NOMO-1 (cell line): ENCODE measurements around the gene PTPRA.

Experiments used
- DNase-seq, 2 experiments: peaks; one replicate each; lab custom pipeline; 2025; ENCODE audit not compliant: unreplicated experiment in 2 of 2; lab: John Stamatoyannopoulos, UW

PTPRA gene

GRCh38 chr20:2847802-2848201 lies 25.5 kb upstream of the PTPRA start:
- DNase-seq: no peak

GRCh38 chr20:2849529-2849928 lies 23.8 kb upstream of the PTPRA start:
- no peak for DNase-seq

GRCh38 chr20:2851086-2851485 lies 22.2 kb upstream of the PTPRA start:
- DNase-seq: no peak

- no peak for DNase-seq
These were observed 14.7 kb upstream of the PTPRA start for GRCh38 chr20:2858591-2858990.

- DNase-seq: no peak
These were observed 13.8 kb upstream of the PTPRA start for GRCh38 chr20:2859330-2860121.

GRCh38 chr20:2864626-2865025 lies 8.7 kb upstream of the PTPRA start:
- DNase-seq: no peak

- DNase-seq: no peak
These were observed 8.2 kb upstream of the PTPRA start for GRCh38 chr20:2865101-2865500.

- DNase-seq: no peak
These were observed 7.7 kb upstream of the PTPRA start for GRCh38 chr20:2865630-2866029.

- no peak for DNase-seq
These were observed 7.0 kb upstream of the PTPRA start for GRCh38 chr20:2866236-2866635.

GRCh38 chr20:2867081-2867864 lies 6.0 kb upstream of the PTPRA start:
- DNase-seq: no peak

- DNase-seq: no peak
These were observed 3.9 kb upstream of the PTPRA start for GRCh38 chr20:2869381-2869780.

GRCh38 chr20:2871111-2871465 lies 2.2 kb upstream of the PTPRA start:
- DNase-seq: no peak

GRCh38 chr20:2871661-2872458 lies 1.4 kb upstream of the PTPRA start:
- DNase-seq: no peak

GRCh38 chr20:2872459-2873009 lies 747 bp upstream of the PTPRA start:
- peak; percentile 46 to 74 for DNase-seq

GRCh38 chr20:2873747-2874041 lies 413 bp downstream of the PTPRA start:
- DNase-seq: peak in 1 of 2 experiments; percentile 39

- DNase-seq: no peak
These were observed 1.2 kb downstream of the PTPRA start for GRCh38 chr20:2874456-2874855.

GRCh38 chr20:2875690-2876203 lies 2.5 kb downstream of the PTPRA start:
- no peak for DNase-seq

GRCh38 chr20:2878515-2878914 lies 5.2 kb downstream of the PTPRA start:
- no peak for DNase-seq

- DNase-seq: no peak
These were observed 5.9 kb downstream of the PTPRA start for GRCh38 chr20:2879146-2879545.

- no peak for DNase-seq
These were observed 7.4 kb downstream of the PTPRA start for GRCh38 chr20:2880650-2881049.
